ENCODE data around the gene MCCD1.
"Not testable (repeated sequence)": the region's sequence is repeated elsewhere in the genome, so short reads cannot be mapped to it uniquely, and the experiment has no call there.

The MCCD1 gene, protein sequence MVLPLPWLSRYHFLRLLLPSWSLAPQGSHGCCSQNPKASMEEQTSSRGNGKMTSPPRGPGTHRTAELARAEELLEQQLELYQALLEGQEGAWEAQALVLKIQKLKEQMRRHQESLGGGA

DNA sequence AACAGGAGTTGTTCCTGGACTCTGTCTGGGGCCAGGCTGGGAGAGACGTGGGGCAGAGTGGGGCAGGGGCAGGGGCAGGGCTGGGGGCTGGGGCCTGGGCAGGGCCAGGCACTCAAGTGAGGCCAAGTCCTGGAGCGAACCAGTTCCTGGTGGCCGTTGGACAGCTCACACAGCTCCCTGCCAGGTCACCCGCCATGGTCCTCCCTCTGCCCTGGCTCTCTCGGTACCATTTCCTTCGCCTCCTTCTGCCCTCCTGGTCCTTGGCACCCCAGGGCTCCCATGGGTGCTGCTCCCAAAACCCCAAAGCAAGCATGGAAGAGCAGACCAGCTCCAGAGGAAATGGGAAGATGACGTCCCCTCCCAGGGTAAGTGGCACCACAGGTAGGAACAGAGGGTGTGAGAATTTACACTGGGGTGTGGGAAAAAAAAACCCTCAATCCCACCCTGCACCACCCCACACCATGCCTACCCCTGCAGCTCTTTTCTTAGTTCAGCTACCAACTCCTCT is at the start of gene MCCD1:
Gene MCCD1, plus strand, starts transcription at position 142 of the 508 bp plus-strand sequence. Its CDS starts 53 bp downstream, at position 195.
- DNase-seq, result no peak

DNA sequence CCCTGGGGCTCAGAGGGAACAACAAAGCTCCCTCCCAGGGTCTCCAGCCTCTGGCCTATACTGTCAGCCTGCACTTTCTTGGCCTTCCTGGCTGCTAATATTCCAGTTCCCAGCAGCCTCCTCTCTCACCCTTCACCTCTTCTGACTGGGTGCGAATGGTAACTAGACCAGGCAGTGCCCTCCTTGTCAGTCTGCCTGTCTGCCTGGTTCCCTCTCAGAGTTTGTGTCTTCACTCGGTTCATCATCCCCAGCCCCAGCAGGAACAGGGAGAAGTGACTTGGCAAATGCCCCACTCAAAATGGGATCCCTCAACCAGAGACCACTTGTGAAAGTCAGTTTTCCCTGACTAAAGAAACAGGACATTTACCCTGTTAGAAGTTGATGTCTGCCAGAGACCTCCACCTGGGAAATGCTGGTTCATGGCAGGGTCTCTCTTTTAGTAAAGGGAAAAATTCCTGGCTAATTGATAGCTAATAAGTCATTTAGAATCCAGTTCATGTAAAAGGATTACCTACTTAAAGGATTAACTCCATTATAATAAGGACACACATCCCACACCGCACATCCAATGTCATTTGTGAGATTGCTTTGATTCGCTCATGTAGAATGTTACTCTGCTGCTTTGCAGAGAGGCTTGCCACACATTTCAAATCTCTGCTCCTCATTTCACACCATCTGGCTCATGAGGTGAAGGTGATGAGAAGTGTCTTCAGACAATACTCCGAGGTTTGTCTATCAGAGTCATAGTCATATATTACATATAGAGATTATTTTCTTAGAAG is 49.4 kb upstream of the MCCD1 start:
- DNase-seq, result no peak

DNA sequence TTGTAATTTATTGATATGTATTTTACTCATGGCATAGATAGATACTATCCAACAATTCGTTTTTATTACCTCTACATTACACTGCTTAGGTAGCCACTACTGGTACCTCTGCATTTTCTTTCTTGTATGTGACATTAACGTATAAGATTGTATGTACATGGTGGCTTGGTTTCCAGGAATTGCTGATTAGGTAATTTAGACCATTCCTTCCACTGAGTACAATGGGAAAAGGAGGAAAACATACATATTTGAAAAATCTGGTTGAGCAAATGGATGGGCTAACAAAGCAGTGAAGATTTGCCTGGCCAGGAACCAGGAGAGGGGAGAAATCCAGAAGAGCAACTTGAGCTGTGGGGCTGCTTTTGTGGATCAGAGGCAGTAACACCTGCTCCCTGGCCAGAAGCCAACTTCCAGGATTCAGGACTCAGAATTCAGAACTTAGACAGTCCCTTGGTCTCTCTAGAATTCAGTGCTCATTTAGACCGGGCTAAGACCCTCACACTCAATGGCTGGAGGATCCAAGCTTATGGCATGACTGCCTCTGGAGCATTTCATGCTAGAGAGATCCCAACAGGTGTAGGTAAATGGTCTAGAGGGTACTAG is 48.7 kb upstream of the MCCD1 start:
- DNase-seq, result no peak

DNA sequence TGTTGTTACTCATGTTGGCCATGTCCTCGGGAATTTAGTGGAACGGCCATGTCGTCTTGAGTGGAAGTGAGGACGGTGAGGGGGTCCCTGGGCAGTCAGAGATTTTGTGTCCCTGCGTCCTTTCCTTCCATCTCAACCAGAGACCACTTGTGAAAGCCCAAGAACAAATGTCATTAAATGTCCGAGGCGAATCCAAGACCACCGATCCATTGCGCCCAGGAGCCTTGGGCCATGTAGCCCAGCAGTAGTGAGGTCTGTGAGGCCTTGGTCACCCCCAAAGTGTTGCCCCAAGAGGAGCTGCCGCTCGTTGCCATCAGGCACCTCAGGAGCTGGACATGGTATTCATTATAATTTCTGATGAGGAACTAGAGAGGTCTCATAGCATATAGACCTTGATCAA is 48.2 kb upstream of the MCCD1 start:
- no peak for DNase-seq

DNA sequence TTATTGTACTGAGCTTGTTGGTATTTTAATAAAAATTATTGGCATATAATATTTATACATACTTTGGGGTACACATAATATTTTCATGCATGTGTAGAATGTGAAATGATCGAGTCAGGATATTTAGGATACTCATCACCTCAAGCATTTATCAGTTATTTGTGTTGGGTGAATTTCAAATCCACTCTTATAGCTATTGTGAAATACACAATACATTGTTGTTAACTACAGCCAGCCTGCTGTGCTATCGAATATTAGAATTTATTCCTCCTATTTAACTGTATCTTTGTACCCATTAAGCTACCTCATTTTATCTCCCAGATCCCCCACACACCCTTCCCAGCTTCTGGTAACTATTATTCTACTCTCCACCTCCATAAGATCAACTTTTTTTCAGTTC is 45.4 kb upstream of the MCCD1 start:
- no peak for DNase-seq

DNA sequence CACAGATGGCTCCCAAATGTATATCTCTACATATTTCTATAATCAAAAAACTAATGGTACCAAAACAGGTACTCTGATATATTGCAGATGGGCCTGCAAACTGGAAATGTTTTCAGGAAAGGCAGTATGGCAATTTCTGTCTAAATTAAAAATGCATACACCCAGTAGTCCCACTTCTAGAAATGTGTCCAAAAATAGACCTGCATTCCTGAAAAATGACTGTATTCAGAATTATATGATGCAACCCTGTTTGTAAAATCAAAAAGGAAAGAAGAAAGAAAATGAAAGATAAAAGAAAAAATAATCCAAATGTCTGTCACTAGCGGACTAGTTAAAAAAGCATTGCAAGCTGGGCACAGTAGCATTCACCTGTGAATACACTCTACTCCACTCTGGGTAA is 43.7 kb upstream of the MCCD1 start:
- no peak for DNase-seq

DNA sequence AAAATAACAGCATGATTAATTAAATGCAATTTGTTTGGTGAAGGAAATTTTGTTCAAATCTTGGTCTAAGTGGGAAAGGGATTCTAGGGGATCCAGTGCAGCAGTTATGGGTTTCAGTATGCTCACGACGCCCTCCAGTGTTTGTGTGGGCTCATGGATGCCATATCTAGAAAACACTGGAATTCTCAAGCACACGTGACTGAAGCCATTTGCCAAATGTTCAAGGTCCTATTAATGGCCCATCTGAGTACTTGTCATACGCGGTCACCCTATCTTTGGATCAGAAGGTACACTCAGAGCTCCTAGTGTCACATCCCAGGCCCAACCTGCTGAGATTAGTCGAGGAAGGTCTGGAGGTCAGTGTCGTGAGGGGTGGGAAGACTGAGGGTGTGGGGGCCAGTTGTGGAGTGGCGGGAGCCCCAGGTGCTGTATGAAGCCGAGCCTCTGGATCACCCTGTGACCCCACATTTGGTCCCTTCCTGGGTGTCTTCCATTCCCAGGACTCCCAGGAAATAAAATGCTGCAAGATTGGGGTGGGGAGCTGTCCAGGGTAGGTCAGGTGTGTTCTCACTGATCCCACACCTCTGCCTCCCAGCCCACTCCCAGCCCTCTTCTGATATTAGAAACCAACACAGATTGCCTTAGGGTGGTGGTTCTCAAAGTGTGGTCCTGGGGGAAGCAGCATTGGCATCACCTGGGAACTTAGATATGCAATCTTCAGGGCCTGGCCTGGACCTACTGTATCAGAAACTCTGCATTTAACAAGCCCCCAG is 42.5 kb upstream of the MCCD1 start:
- not testable (repeated sequence) for DNase-seq

DNA sequence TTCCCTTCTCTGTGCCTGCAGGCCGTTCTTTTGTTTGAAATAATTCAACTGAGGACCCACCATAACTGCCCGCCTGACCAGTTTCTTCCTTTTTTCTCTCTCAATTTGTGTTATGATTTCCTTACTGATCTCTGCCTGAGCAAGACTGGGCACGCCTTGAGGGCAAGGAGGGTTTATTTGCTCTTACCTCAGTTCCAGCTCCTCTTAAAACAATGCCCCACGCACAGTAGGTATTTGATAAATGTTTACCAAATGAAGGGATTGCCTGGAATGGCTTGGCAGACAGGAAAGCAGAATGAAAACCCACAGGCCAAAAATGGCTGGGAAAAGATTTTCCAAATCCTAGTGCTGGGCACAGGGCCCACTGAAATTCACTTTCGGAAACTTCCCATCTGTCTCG is 41.1 kb upstream of the MCCD1 start:
- DNase-seq, result not testable (repeated sequence)

DNA sequence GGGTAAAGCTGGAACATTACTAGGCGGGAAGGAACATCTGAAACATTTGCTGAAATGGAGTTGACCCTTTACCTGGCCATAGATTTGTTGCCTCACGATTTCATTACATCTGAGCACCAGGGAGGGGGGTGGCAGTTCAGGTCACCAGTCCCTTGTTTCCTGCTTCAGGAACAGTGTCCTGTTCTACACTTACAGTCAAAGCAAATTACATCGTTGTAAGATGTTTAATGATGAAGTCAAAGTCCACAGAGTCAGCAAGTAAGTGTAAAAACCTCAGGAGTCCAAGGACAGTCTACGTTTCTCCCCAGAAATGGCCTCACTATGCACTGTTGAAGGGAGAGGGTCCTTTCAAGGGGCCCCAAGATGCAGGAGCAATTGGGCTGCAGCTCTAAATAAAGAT is 39.7 kb upstream of the MCCD1 start:
- DNase-seq, result no peak

DNA sequence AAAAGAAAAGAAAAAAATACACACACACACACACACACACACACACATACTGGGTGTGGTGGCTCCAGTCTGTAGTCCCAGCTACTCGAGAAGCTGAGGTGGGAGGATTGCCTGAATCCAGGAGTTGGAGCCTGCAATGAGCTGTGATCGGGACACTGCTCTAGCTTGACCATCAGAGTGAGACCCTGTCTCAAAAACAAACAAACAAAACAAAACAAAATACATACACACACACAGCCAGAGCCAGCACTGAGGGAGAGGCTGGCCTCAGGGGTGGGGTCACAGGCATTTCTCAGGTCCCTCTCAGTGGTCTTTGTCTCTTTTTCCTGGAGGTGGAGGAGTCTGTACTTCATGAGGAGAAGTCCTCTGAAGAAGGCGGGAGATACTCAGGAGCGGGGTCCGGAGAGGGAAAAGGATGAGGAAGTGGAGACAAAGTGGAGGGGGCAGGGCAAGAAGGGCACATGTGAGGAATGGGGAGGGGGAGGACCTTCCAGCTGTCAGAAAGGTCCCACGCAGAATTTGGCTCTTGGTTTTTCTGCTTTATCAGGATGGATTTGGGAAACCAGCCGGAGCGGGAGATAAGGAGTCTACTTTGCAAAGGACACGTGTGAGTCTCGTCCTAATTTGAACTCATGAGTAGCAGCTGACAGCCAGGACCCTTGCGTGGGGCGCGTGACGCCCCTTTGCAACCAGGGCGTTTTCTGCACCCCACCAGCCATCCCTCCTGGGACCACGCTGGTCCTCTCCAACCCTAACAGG is 38.5 kb upstream of the MCCD1 start:
- no peak for DNase-seq

DNA sequence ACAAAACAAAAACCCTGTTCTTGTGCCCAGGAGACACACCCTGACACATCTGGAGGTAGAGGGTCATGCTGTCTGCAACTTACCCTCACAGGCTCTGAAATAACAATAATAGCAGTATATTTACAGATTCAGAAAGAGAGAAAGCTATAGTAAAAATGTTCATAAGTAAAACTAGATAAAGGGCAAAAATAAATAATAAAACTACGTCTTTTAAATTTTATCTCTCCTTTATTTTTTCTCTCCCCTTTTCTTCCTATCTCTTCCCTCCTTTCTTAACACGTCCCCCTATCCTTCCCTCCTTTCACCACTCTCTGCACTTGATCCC is 35.2 kb upstream of the MCCD1 start:
- DNase-seq, result not testable (repeated sequence)

DNA sequence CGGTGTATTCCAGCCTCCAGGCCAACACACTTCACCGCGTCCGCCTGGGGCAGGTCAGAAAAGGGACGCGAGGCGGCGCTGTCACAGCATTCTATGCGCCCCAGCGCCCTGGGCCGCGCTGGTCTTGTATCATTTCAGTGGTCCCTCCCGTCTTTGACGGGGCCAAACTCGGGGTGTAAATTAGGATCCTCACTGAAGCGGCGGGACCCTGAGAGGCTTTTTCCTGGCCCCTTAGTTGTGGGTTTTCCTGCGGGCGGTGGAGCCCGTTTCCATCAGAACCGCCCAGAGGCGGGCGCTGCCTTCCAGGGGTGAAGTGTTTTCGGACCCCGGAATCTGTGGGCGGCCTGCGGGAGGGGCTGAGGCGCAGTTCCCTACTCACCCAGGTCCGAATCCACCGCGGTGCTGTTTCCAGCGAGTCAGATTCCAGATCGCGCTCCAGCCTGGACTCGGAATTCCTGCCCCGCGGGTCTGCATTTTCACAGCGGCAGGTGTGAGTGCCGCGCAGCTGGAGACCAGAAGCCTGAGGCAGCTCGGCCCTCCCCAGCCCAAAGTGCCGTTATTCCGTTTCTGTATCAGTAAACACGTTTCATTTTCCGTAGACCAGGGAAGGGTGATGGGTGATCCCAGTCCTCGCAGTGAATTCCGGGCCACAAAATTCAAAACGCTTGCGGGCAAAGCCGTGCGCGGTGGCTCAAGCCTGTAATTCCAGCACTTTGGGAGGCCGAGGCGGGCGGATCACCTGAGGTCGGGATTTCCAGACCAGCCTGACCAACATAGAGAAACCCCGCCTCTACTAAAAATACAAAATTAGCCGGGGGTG is 34.7 kb upstream of the MCCD1 start:
- DNase-seq, result no peak

DNA sequence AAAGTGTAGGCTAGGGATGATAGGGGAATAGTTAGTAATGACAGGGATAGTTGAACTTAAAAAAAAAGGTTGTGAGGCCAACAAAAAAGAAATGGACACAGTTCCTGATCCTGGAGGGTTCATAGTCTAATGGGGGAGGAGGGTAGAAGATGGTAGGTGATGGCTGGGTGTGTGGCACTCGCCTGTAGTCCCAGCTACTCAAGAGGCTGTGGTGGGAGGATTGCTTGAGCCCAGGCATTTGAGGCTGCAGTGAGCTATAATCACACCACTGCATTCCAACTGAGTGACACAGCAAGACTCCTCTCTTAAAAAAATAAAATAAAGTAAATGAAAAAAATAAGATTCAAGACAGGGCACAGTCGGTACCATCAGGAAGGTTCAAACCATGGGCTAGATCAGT is 33.2 kb upstream of the MCCD1 start:
- DNase-seq, result no peak

DNA sequence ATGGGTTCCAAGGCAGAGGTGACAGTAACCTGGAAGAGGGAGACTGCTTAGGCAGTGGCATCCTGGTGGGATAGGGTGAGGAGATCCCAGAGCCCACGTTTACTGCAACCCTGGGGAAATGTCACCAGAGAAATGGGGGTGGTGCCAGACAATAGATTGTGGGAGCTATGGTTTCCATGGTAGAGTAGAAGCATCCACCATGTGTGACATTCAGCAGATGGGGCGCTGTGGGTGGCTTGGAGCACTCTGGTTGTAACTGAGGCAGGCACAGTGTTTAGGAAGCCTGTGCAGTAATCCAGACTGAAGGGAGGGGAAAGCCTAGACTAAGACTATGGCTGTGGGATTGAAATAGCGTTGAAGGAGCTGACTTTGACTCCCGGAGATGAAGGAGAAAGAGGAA is 31.9 kb upstream of the MCCD1 start:
- DNase-seq, result not testable (repeated sequence)

DNA sequence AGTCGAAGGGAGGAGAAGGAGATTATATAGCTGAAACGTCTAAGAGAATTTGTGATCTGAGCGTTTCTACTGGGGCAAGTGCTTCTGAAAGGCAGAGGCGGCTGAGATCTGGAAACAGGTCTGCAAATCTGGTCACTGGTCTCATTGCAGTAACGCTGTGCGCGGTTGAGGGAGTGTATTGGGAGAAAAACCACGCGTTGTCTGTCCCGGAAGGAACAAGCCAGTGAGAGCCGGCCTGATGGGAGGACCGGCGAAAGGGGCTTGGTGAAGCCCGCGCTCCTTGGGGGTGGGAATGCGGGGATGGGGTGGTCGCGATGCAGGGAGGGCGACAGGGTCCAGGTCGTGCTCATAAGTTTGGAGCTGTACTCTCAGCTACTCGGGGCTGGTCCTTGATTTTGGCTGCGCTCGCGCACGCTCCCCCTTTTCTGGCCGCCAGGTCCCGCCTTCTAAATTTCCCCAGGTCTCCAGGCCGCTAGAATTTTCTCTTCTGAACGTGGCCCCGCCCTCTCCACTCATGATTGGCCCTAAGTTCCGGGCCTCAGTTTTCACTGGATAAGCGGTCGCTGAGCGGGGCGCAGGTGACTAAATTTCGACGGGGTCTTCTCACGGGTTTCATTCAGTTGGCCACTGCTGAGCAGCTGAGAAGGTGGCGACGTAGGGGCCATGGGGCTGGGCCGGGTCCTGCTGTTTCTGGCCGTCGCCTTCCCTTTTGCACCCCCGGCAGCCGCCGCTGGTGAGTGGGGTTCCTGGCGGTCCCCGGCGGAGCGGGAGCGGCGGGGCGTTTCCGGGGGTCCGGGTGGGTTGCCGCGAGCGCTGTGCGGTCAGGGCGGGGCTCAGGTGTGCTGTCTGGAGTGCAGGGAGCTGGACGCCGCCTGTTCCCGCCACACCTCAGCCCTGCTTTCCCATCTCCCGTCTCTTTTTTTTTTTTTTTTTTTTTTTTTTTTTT is 31.0 kb upstream of the MCCD1 start, which contains the start of gene MICB:
Gene MICB, plus strand, starts transcription at position 615 of the 946 bp plus-strand sequence. Its CDS starts 49 bp downstream, at position 664.
- no peak for DNase-seq

DNA sequence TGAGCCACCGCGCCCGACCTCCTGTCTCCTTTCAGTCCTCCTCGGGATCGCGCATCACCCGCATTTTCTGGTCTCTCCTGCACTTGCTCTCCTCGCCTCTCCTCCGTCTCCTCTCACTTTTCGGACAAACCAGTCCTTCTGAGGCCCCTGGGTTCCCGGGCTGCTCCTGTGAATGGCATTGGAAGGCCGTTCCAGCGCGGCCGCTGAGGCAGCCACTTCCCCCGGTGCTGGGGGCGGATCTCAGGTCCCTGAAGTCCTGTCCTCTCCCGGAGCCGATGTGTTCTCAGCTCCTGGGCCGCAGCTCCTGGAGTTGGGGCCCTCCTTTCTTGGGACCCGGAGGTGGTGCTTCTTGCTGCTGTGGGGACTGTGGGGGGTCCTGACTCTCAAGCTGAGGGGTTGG is 30.0 kb upstream of the MCCD1 start:
- DNase-seq, result no peak

DNA sequence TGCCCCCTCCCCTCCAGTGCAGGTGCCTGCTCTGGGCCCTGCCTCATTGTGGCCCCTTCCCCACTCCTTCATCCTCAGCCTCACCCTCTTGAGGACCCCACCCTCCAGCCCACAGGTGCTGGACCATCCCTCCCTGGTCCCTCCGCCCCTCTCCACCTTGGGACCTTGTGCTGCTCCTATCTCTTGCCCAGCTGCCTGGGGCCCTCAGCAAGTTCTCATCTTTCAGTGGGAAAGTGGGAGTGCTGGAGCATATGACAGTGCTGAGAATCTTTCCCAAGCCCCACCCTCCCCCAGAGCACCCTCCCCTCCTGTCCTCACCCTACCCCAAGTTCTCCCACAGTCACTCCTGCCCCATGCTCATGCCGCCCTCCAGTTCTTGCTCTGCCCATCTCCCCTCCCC is 29.1 kb upstream of the MCCD1 start:
- DNase-seq, result not testable (repeated sequence)

DNA sequence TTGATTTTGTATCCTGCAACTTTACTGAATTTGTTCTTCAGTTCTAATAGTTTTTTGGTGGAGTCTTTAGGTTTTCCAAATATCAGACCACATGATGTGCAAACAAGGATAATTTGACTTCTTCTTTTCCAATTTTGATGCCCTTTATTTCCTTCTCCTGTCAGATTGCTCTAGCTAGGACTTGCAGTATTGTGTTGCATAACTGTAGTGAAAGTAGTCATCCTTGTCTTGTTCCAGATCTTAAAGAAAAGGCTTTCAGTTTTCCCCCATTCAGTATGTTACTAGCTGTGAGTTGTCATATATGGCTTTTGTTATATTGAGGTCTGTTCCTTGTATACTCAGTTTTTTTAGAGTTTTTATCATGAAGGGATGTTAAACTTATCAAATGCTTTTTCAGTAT is 26.2 kb upstream of the MCCD1 start:
- DNase-seq, result no peak

DNA sequence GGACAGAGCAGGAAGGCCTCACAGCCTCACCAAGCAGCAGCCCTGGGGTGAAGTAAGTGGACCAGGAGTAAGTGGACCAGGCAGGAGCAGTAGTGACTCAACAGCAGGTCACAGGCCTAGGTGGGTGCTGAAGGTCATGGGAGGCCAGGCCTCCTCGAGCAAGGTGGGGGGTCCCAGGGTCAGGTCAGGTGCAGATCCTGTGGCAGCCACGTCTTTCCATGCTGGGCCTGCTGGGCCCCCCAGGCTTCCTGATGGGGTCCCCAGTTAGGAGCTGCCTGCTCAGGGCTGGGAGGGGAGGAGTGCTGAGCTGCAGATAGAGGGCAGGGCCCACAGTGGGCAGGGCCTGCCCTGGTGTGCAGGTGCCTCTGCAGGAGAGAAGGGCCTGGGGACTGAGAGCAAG is 19.7 kb upstream of the MCCD1 start:
- not testable (repeated sequence) for DNase-seq

DNA sequence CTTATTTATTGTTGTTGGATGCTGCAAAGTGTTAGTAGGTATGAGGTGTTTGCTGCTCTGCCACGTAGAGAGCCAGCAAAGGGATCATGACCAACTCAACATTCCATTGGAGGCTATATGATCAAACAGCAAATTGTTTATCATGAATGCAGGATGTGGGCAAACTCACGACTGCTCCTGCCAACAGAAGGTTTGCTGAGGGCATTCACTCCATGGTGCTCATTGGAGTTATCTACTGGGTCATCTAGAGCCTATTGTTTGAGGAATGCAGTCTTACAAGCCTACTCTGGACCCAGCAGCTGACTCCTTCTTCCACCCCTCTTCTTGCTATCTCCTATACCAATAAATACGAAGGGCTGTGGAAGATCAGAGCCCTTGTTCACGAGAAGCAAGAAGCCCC is 18.8 kb upstream of the MCCD1 start:
- no peak for DNase-seq

Data from cortex of kidney (tissue), 1 donor.